ENCODE data around the gene PPFIA4. TPM values are rescaled to one million over a fixed set of nuclear protein-coding genes. Genes with fewer than 3 reads are reported as not detected.

Gene PPFIA4
- total and polyA plus RNA-seq, 9 of the 15 experiments (the other 6 are each of a cell fraction or from before 2014, with no cell fraction given), result 0.07 to 12.0 (median 0.70) TPM

DNA sequence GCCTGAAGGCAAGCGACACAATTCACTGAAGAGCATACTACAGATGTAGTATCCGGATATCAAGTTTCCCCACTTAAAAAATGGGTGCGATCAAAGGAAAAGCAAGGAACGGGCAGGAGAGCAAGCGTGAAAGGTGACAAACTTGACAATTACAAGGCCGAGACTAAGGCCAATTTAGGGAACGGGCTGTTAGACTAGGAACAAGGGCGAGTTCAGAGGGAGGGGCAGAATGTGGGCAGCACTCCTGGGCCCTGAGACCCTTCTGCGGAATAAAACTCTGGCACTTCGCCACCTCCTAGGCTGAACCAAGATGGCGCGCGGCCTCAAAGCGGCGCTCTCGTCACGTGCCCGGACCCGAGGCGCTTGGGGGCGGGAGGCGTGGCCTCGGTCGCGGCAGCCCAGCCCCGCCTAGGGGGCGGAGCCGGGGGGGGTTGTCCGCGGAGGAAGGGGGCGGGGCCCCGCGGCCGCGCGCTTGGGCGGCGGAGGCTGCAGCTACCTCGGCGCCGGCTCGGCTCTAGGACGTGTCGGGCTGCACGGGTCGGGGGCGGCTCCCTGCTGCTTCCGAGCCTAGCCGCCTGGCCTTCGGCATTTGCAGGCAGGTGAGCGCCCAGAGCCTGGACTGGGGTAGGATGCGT, at the start of gene PPFIA4 (continued):
- TF ChIP-seq, protein P1, sequence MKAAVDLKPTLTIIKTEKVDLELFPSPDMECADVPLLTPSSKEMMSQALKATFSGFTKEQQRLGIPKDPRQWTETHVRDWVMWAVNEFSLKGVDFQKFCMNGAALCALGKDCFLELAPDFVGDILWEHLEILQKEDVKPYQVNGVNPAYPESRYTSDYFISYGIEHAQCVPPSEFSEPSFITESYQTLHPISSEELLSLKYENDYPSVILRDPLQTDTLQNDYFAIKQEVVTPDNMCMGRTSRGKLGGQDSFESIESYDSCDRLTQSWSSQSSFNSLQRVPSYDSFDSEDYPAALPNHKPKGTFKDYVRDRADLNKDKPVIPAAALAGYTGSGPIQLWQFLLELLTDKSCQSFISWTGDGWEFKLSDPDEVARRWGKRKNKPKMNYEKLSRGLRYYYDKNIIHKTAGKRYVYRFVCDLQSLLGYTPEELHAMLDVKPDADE (conservative IDR thresholded peaks at IDR 0.05; ENCODE audit: control insufficient read depth, low read depth, low read length), result peak; percentile 67; the same call in 1 of the 2 replicates
- TF ChIP-seq NFIC (IDR thresholded peaks at IDR 0.05) (peak; percentile 95), CEBPG (CRISPR knock-in tag; IDR thresholded peaks at IDR 0.05) (no peak), CEBPG (tag; conservative IDR thresholded peaks at IDR 0.05 in 1 of 2, IDR thresholded peaks at IDR 0.05 in 1 of 2) (no peak), HDAC2 (IDR thresholded peaks at IDR 0.05) (peak; percentile 69; the same call in 1 of the 2 replicates), GATAD2A (IDR thresholded peaks at IDR 0.05) (no peak), POLR2H (tag; IDR thresholded peaks at IDR 0.05; ENCODE audit: low read depth) (no peak), SMARCA5 (IDR thresholded peaks at IDR 0.05) (0 out of 2 replicates have a peak, but pooled peaks have one; percentile 17), LEF1 (IDR thresholded peaks at IDR 0.05) (peak; percentile 75), CAMTA2 (CRISPR knock-in tag; conservative IDR thresholded peaks at IDR 0.05) (no peak), DNMT1 (IDR thresholded peaks at IDR 0.05) (no peak), ASH1L (IDR thresholded peaks at IDR 0.05; ENCODE audit: borderline replicate concordance, low read depth, partially characterized antibody) (no peak), CCAR2 (IDR thresholded peaks at IDR 0.05; ENCODE audit: low read depth, low read length) (no peak), BCOR (IDR thresholded peaks at IDR 0.05) (no peak), MEF2D (tag; conservative IDR thresholded peaks at IDR 0.05; ENCODE audit: low read depth) (peak; percentile 83; the same call in 1 of the 2 replicates), SRSF1 (IDR thresholded peaks at IDR 0.05; ENCODE audit: low read depth, low read length) (no peak), PHB (CRISPR knock-in tag; IDR thresholded peaks at IDR 0.05) (no peak), ETV6 (IDR thresholded peaks at IDR 0.05; ENCODE audit: borderline replicate concordance in 1 of 2, low read depth in 2 of 2, low read length in 1 of 2) (no peak), ETV6 (CRISPR knock-in tag; IDR thresholded peaks at IDR 0.05; ENCODE audit: borderline replicate concordance) (no peak), ZC3H11A (IDR thresholded peaks at IDR 0.05; ENCODE audit: low read depth, low read length) (no peak), ZFP36 (IDR thresholded peaks at IDR 0.05; ENCODE audit: low read depth, low read length, partially characterized antibody) (no peak)
- TF ChIP-seq, protein P2, sequence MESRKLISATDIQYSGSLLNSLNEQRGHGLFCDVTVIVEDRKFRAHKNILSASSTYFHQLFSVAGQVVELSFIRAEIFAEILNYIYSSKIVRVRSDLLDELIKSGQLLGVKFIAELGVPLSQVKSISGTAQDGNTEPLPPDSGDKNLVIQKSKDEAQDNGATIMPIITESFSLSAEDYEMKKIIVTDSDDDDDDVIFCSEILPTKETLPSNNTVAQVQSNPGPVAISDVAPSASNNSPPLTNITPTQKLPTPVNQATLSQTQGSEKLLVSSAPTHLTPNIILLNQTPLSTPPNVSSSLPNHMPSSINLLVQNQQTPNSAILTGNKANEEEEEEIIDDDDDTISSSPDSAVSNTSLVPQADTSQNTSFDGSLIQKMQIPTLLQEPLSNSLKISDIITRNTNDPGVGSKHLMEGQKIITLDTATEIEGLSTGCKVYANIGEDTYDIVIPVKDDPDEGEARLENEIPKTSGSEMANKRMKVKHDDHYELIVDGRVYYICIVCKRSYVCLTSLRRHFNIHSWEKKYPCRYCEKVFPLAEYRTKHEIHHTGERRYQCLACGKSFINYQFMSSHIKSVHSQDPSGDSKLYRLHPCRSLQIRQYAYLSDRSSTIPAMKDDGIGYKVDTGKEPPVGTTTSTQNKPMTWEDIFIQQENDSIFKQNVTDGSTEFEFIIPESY (CRISPR knock-in tag; IDR thresholded peaks at IDR 0.05), result no peak
- TF ChIP-seq, protein P3, sequence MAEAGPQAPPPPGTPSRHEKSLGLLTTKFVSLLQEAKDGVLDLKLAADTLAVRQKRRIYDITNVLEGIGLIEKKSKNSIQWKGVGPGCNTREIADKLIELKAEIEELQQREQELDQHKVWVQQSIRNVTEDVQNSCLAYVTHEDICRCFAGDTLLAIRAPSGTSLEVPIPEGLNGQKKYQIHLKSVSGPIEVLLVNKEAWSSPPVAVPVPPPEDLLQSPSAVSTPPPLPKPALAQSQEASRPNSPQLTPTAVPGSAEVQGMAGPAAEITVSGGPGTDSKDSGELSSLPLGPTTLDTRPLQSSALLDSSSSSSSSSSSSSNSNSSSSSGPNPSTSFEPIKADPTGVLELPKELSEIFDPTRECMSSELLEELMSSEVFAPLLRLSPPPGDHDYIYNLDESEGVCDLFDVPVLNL (CRISPR knock-in tag; IDR thresholded peaks at IDR 0.05; ENCODE audit: low read depth), result 0 out of 2 replicates have a peak, but pooled peaks have one; percentile 54
- TF ChIP-seq, protein P4, sequence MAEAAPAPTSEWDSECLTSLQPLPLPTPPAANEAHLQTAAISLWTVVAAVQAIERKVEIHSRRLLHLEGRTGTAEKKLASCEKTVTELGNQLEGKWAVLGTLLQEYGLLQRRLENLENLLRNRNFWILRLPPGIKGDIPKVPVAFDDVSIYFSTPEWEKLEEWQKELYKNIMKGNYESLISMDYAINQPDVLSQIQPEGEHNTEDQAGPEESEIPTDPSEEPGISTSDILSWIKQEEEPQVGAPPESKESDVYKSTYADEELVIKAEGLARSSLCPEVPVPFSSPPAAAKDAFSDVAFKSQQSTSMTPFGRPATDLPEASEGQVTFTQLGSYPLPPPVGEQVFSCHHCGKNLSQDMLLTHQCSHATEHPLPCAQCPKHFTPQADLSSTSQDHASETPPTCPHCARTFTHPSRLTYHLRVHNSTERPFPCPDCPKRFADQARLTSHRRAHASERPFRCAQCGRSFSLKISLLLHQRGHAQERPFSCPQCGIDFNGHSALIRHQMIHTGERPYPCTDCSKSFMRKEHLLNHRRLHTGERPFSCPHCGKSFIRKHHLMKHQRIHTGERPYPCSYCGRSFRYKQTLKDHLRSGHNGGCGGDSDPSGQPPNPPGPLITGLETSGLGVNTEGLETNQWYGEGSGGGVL (CRISPR knock-in tag; IDR thresholded peaks at IDR 0.05), result no peak
